ENCODE data around the gene ACTBL2.

Gene ACTBL2

GRCh38 chr5:57448751-57449150 is 33.9 kb downstream of the ACTBL2 start:
- DNase-seq = no peak

GRCh38 chr5:57448287-57448686 is 34.3 kb downstream of the ACTBL2 start:
- no peak for DNase-seq

GRCh38 chr5:57447658-57448057 is 35.0 kb downstream of the ACTBL2 start:
- no peak for DNase-seq

- no peak for DNase-seq
Observed at GRCh38 chr5:57446966-57447365, 35.6 kb downstream of the ACTBL2 start.

GRCh38 chr5:57445705-57446037 is 36.9 kb downstream of the ACTBL2 start:
- no peak for DNase-seq

GRCh38 chr5:57445006-57445704 is 37.5 kb downstream of the ACTBL2 start:
- no peak for DNase-seq

- DNase-seq = no peak
Observed at GRCh38 chr5:57442080-57442839, 40.4 kb downstream of the ACTBL2 start.

GRCh38 chr5:57441557-57441956 is 41.1 kb downstream of the ACTBL2 start:
- DNase-seq = no peak

GRCh38 chr5:57439601-57440000 is 43.0 kb downstream of the ACTBL2 start:
- DNase-seq = no peak

- DNase-seq = no peak
Observed at GRCh38 chr5:57437976-57438805, 44.4 kb downstream of the ACTBL2 start.

- DNase-seq = no peak
Observed at GRCh38 chr5:57436586-57436985, 46.0 kb downstream of the ACTBL2 start.

- DNase-seq = no peak
Observed at GRCh38 chr5:57435701-57436134, 46.9 kb downstream of the ACTBL2 start.

- DNase-seq = no peak
Observed at GRCh38 chr5:57434683-57435082, 47.9 kb downstream of the ACTBL2 start.

GRCh38 chr5:57434227-57434640 is 48.4 kb downstream of the ACTBL2 start:
- no peak for DNase-seq

- DNase-seq = no peak
Observed at GRCh38 chr5:57432876-57433275, 49.7 kb downstream of the ACTBL2 start.

- DNase-seq = no peak
Observed at GRCh38 chr5:57431759-57432158, 50.9 kb downstream of the ACTBL2 start.
